H1 (cell line): ENCODE data around the gene CIRBP. TPM values are rescaled to one million over a fixed set of nuclear protein-coding genes. Genes with fewer than 3 reads are reported as not detected.

Source experiments
- CTCF ChIA-PET: fragments of 300-600 bp; sonication (Branson Sonifier 250); formaldehyde crosslinking; loops from one replicate; lab custom pipeline; 2021; ENCODE audit not compliant: partially characterized antibody; lab: Charles Lee
- POLR2A ChIA-PET: fragments of 300-600 bp; sonication (Branson Sonifier 250); formaldehyde crosslinking; loops from one replicate; lab custom pipeline; 2021; ENCODE audit warnings: inconsistent platforms; ENCODE audit not compliant: partially characterized antibody; lab: Charles Lee
- DNase-seq, 2 experiments: peaks; one replicate each; pipeline versions ENCODE4 v3.0.0 to v3.0.0-alpha.2; 2010 to 2022; ENCODE audit warnings: low spot score in 2 of 2, low read depth in 1 of 2, mixed read lengths in 1 of 2
- FAIRE-seq: peaks from 2 replicates; lab custom pipeline; 2011; peaks lifted over from hg19 to GRCh38; lab: Jason Lieb, UNC
- H2AFZ ChIP-seq: 2 replicates; pipeline ENCODE4 v1.8.1; 2012; ENCODE audit warnings: low read length, inconsistent platforms
- H2AK5ac ChIP-seq: 2 replicates; pipeline ENCODE4 v1.6.1; 2013; ENCODE audit warnings: low read depth, low read length
- H2BK120ac ChIP-seq: replicated peaks from 2 replicates; pipeline ENCODE3; 2013; ENCODE audit warnings: low read depth, low read length, inconsistent platforms
- H2BK12ac ChIP-seq: 2 replicates; pipeline ENCODE4 v1.6.1; 2013; ENCODE audit warnings: low read depth, low read length
- H2BK15ac ChIP-seq: 2 replicates; pipeline ENCODE4 v1.6.1; 2013; ENCODE audit warnings: low read length
- H2BK20ac ChIP-seq: 2 replicates; pipeline ENCODE4 v1.6.1; 2013; ENCODE audit warnings: low read length
- H2BK5ac ChIP-seq: 2 replicates; pipeline ENCODE4 v1.6.1; 2013; ENCODE audit warnings: low read depth, low read length
- H3K14ac ChIP-seq: 2 replicates; pipeline ENCODE4 v1.6.1; 2013; ENCODE audit warnings: inconsistent platforms; ENCODE audit not compliant: insufficient read length
- H3K18ac ChIP-seq: 2 replicates; pipeline ENCODE4 v1.6.1; 2013; ENCODE audit warnings: low read length; ENCODE audit errors: extremely low read depth
- H3K23ac ChIP-seq: 2 replicates; pipeline ENCODE4 v1.6.1; 2013; ENCODE audit warnings: inconsistent platforms; ENCODE audit not compliant: insufficient read length
- H3K23me2 ChIP-seq: 2 replicates; pipeline ENCODE4 v1.6.1; 2013; ENCODE audit warnings: low read depth, low read length
- H3K27ac ChIP-seq: 2 replicates; pipeline ENCODE4 v1.6.1; 2011; ENCODE audit warnings: low read depth, low read length, inconsistent platforms
- H3K27me3 ChIP-seq, 4 experiments: replicated peaks in 1 of 4; 1 replicate in 1 of 4; 2 replicates in 3 of 4; pipeline versions ENCODE4 v1.6.1 to v1.8.1; 2011 to 2013; ENCODE audit warnings: low read length in 3 of 4, mild to moderate bottlenecking in 3 of 4, inconsistent platforms in 2 of 4, mixed read lengths in 2 of 4, moderate library complexity in 1 of 4; ENCODE audit not compliant: control insufficient read depth in 3 of 4, insufficient read depth in 3 of 4; ENCODE audit errors: extremely low read depth in 1 of 4
- H3K36me3 ChIP-seq, 4 experiments: 2 replicates each; pipeline versions ENCODE4 v1.6.1 to v1.8.1; 2011 to 2013; ENCODE audit warnings: mild to moderate bottlenecking in 4 of 4, low read length in 3 of 4, moderate library complexity in 2 of 4, control low read depth in 1 of 4, inconsistent platforms in 1 of 4; ENCODE audit not compliant: insufficient read depth in 4 of 4, control insufficient read depth in 2 of 4
- H3K4ac ChIP-seq: replicated peaks from 2 replicates; pipeline ENCODE3; 2013; ENCODE audit warnings: low read length, low read depth, mixed read lengths, inconsistent platforms; ENCODE audit not compliant: insufficient read length
- H3K4me1 ChIP-seq, 4 experiments: replicated peaks in 1 of 4; 1 replicate in 1 of 4; 2 replicates in 3 of 4; pipeline versions ENCODE4 v1.6.1 to v1.8.1; 2011 to 2013; ENCODE audit warnings: low read length in 3 of 4, inconsistent platforms in 2 of 4, mixed read lengths in 1 of 4; ENCODE audit not compliant: insufficient read depth in 4 of 4, control insufficient read depth in 3 of 4
- H3K4me2 ChIP-seq, 2 experiments: 2 replicates each; pipeline versions ENCODE4 v1.6.1 to v1.8.1; 2011 to 2013; ENCODE audit warnings: low read depth in 2 of 2, low read length in 2 of 2, control low read depth in 1 of 2, inconsistent platforms in 1 of 2, mild to moderate bottlenecking in 1 of 2; ENCODE audit not compliant: insufficient read depth in 1 of 2
- H3K4me3 ChIP-seq, 4 experiments: fragments of 200-600, 300-600 bp in 1 of 4; sonication (generic), shearing (Covaris generic), sonication (Bioruptor Twin) in 1 of 4; 2 replicates each; pipeline versions ENCODE4 v1.5.1 to v1.8.1; 2011 to 2016; ENCODE audit warnings: low read length in 4 of 4, low read depth in 3 of 4, control low read depth in 2 of 4, inconsistent platforms in 2 of 4, mild to moderate bottlenecking in 2 of 4, mixed read lengths in 1 of 4, moderate library complexity in 1 of 4; ENCODE audit not compliant: insufficient read depth in 2 of 4; ENCODE audit errors: extremely low read depth in 1 of 4
- H3K56ac ChIP-seq: replicated peaks from 2 replicates; pipeline ENCODE3; 2013; ENCODE audit warnings: low read depth, mild to moderate bottlenecking, mixed read lengths, low read length, inconsistent platforms; ENCODE audit not compliant: insufficient read length
- H3K79me1 ChIP-seq: 2 replicates; pipeline ENCODE4 v1.6.1; 2013; ENCODE audit warnings: low read depth, low read length, control low read depth
- H3K79me2 ChIP-seq, 2 experiments: 2 replicates each; pipeline versions ENCODE4 v1.6.1 to v1.8.1; 2012 to 2013; ENCODE audit warnings: low read length in 2 of 2, mild to moderate bottlenecking in 2 of 2, inconsistent platforms in 1 of 2; ENCODE audit not compliant: insufficient read depth in 2 of 2, control insufficient read depth in 1 of 2
- H3K9ac ChIP-seq, 4 experiments: replicated peaks in 1 of 4; 1 replicate in 1 of 4; 2 replicates in 3 of 4; pipeline versions ENCODE4 v1.6.1 to v1.8.1; 2011 to 2013; ENCODE audit warnings: low read depth in 3 of 4, low read length in 3 of 4, control low read depth in 2 of 4, mild to moderate bottlenecking in 2 of 4, moderate library complexity in 2 of 4, inconsistent platforms in 1 of 4; ENCODE audit errors: extremely low read depth in 1 of 4
- H3K9me3 ChIP-seq, 2 experiments: 2 replicates each; pipeline versions ENCODE4 v1.6.1 to v1.8.1; 2012 to 2013; ENCODE audit warnings: mild to moderate bottlenecking in 2 of 2, moderate library complexity in 2 of 2, control low read depth in 1 of 2, inconsistent platforms in 1 of 2, low read depth in 1 of 2, low read length in 1 of 2, mixed read lengths in 1 of 2; ENCODE audit not compliant: insufficient read depth in 2 of 2
- H4K20me1 ChIP-seq, 2 experiments: replicated peaks in 1 of 2; 2 replicates each; pipeline versions ENCODE3 to v1.8.1; 2011 to 2013; ENCODE audit warnings: inconsistent platforms in 2 of 2, low read length in 2 of 2, mild to moderate bottlenecking in 1 of 2; ENCODE audit not compliant: insufficient read depth in 2 of 2, control insufficient read depth in 1 of 2
- H4K5ac ChIP-seq: 2 replicates; pipeline ENCODE4 v1.6.1; 2013; ENCODE audit warnings: low read length, low read depth, mixed read lengths, inconsistent platforms; ENCODE audit not compliant: insufficient read length
- H4K8ac ChIP-seq: 2 replicates; pipeline ENCODE4 v1.8.0; 2013; ENCODE audit warnings: mild to moderate bottlenecking, moderate library complexity, low read length, inconsistent platforms; ENCODE audit not compliant: insufficient read depth; ENCODE audit errors: extremely low read depth
- H4K91ac ChIP-seq: replicated peaks from 2 replicates; pipeline ENCODE3; 2013; ENCODE audit warnings: low read length, mixed read lengths, inconsistent platforms; ENCODE audit not compliant: insufficient read length
- WGBS, 2 experiments: shearing (Covaris generic) in 1 of 2; methylation state at CpG; one replicate each; pipeline versions ENCODE4 v1.1.6 to v1.1.7; 2013 to 2015; ENCODE audit warnings: low lambda C conversion rate in 2 of 2, mixed read lengths in 2 of 2, inconsistent platforms in 1 of 2, low coverage in 1 of 2, missing lambda C conversion rate in 1 of 2; ENCODE audit not compliant: insufficient replicate concordance in 2 of 2, insufficient coverage in 1 of 2, insufficient read length in 1 of 2; ENCODE audit errors: extremely low coverage in 1 of 2, missing lambda C conversion rate in 1 of 2; 5-methylcytosine and 5-hydroxymethylcytosine counted together
- polyA plus RNA-seq, 7 experiments: library from polyadenylated mRNA; depleted of rRNA in 3 of 7; stranded (reverse) in 5 of 7; unstranded in 2 of 7; fragments of >200 nt in 5 of 7; fragments of 200-250 nt in 2 of 7; gene quantifications; 1 replicate in 5 of 7; 2 replicates in 1 of 7; 4 replicates in 1 of 7; pipeline versions ENCODE4 v1.2.1 to v1.2.3, GENCODE V29; 2011 to 2013; ENCODE audit warnings: missing spikeins in 2 of 7, mixed read lengths in 2 of 7
- total RNA-seq: library from RNA; stranded (reverse); fragmentation: NEBNext Ultra II Directional; extraction: Animal tissue kit (Norgen Biotek cat#: 25700); gene quantifications from 2 replicates; pipeline ENCODE4 v1.2.1, GENCODE V29; 2021

CIRBP gene
- total and polyA plus RNA-seq, 2 of the 8 experiments (the other 6 are each of a cell fraction or from before 2014, with no cell fraction given) = 175 to 199 TPM

DNA sequence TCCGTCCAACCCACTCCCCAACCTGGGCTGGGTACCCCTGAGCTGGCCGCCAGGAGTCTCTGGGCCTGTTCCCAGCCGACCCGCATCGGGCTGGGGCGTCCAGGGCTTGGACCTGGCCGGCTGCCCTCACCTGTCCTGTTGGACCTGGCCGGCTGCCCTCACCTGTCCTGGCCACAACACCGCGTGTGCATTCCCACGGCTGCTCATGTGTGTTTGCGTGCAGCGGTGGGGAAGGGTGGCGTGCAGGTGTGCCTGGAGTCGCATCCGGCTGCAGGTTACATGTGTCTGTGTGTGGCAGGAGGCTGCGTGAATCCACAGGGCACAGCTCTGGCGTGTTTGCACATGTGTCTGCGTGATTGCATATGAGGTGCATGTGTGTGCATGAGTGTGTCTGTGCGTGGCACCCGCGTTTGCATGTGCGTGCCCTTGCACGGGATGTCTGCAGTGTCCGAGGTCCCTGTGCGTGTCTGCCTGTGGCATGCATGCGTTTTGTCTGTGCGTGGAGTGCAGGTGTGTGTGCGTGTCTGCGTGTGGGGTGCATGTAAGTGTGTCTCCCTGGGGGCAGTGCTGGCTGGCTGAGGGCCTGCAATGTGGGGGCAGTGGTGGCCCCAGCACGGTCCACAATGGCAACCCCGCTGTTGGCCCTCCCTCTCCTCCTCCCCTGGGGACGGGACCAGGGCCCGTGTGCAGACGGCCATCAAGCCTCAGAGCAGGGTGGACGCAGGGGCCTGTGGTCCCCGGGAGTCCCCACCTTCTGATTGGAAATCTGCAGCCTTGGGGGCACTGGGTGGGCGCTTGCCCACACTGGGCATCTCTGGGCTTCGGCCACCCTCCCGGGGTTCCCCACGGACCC, 19.9 kb downstream of the CIRBP start:
- DNase-seq (no peak), FAIRE-seq (no peak)

More for the DNA sequence above, 19.9 kb downstream of the CIRBP start:
- Histone ChIP-seq H3K4me3 (no peak overlapping the region), H3K9ac (no peak overlapping the region), H2AK5ac (no peak overlapping the region; the same call in 1 of the 2 replicates), H3K18ac (no peak overlapping the region), H2BK5ac (peak overlapping the region; percentile 78; the same call in 1 of the 2 replicates), H4K91ac (peak overlapping the region; percentile 5), H3K4me1 (peaks cover 0 to 19% (median 5%) of the 10 kb centered on the region in 4 experiments; a peak in 5 of 7 replicates), H3K14ac (no peak overlapping the region), H3K27ac (no peak overlapping the region), H3K56ac (no peak overlapping the region), H2BK20ac (no peak overlapping the region), H3K23me2 (peaks cover 5% of the 10 kb centered on the region; the same call in 1 of the 2 replicates), H3K23ac (no peak overlapping the region), H3K27me3 (peaks cover 0 to 19% (median 10%) of the 10 kb centered on the region in 4 experiments; a peak in 5 of 7 replicates), H3K4me2 (no peak overlapping the region), H3K9me3 (no peaks in the 10 kb centered on the region), H2AFZ (no peak overlapping the region), H3K36me3 (no peaks in the 10 kb centered on the region), H3K79me1 (no peaks in the 10 kb centered on the region; the same call in 1 of the 2 replicates), H3K79me2 (no peaks in the 10 kb centered on the region), H3K4ac (no peak overlapping the region), H4K5ac (no peak overlapping the region), H2BK15ac (peak overlapping the region; percentile 88), H2BK12ac (no peak overlapping the region), H2BK120ac (no peak overlapping the region), H4K8ac (no peak overlapping the region), H4K20me1 (peaks cover 4 to 5% of the 10 kb centered on the region in 2 experiments)
- ChIA-PET CTCF (no interaction called here), POLR2A (no interaction called here)
- WGBS, 2 experiments = 95% methylated on average over 33 of the region's 41 CpGs; no CpG with 5 or more reads in 1 of the 2 experiments
